GM18526 (cell line): ENCODE results near the gene RSPH9.

Experiments
- POLR2A ChIP-seq: IDR thresholded peaks from 3 replicates; pipeline ENCODE4 v1.6.1; 2011; ENCODE audit not compliant: insufficient read length; ENCODE audit errors: extremely low read depth

The RSPH9 gene

GRCh38 chr6:43720999-43721398 is 76.2 kb downstream of the RSPH9 start:
- TF ChIP-seq POLR2A = no peak
